A549 (cell line): ENCODE results near the gene NOTCH2.

Source experiments
- PBX3 ChIP-seq: IDR thresholded peaks from 2 replicates; pipeline ENCODE4 v1.6.1; 2012
- POLR2A ChIP-seq: IDR thresholded peaks from 2 replicates; pipeline ENCODE4 v1.6.1; 2012; ENCODE audit warnings: mild to moderate bottlenecking, low read length

GRCh38 chr1:119962296-119962968 lies 107.0 kb downstream of the NOTCH2 start:
- no peak for TF ChIP-seq PBX3
- no peak for TF ChIP-seq POLR2A
